PC-9 (cell line): ENCODE data around the gene DENND1A.

Source experiments
- CTCF ChIP-seq: fragments of 200-600 bp; sonication (generic); conservative IDR thresholded peaks from 2 replicates; pipeline ENCODE4 v1.6.1; 2017; ENCODE audit warnings: mixed run types, antibody characterized with exemption, mild to moderate bottlenecking, moderate library complexity
- EZH2 ChIP-seq: fragments of 200-600 bp; sonication (generic); IDR thresholded peaks from 2 replicates; pipeline ENCODE4 v1.8.0; 2017; ENCODE audit warnings: antibody characterized with exemption, low read depth

GRCh38 chr9:123639743-123640142 lies 290.2 kb downstream of the DENND1A start:
- no peak for TF ChIP-seq CTCF
- no peak for TF ChIP-seq EZH2
